NCI-H146 treated with DMSO at 0.1 percent for 48 hours (cell line): Measurements from ENCODE around the gene DISP2.
A peak's percentile ranks its signal among the peaks of the same experiment; 100 is the strongest.

Experiments used
- DNase-seq: peaks from one replicate; lab custom pipeline; 2025; ENCODE audit not compliant: unreplicated experiment; lab: John Stamatoyannopoulos, UW

DISP2 gene

GRCh38 chr15:40328176-40328575 lies 29.8 kb upstream of the DISP2 start:
- no peak for DNase-seq

- no peak for DNase-seq
Observed at GRCh38 chr15:40328751-40329150, 29.3 kb upstream of the DISP2 start.

- no peak for DNase-seq
Observed at GRCh38 chr15:40329804-40330203, 28.2 kb upstream of the DISP2 start.

- no peak for DNase-seq
Observed at GRCh38 chr15:40330368-40330836, 27.6 kb upstream of the DISP2 start.

- no peak for DNase-seq
Observed at GRCh38 chr15:40331026-40331425, 27.0 kb upstream of the DISP2 start.

GRCh38 chr15:40331637-40332036 lies 26.4 kb upstream of the DISP2 start:
- no peak for DNase-seq

GRCh38 chr15:40332113-40332781 lies 25.8 kb upstream of the DISP2 start:
- DNase-seq = no peak

- DNase-seq = no peak
Observed at GRCh38 chr15:40333922-40334492, 24.0 kb upstream of the DISP2 start.

- DNase-seq = no peak
Observed at GRCh38 chr15:40334541-40334940, 23.5 kb upstream of the DISP2 start.

- DNase-seq = no peak
Observed at GRCh38 chr15:40334941-40335795, 22.9 kb upstream of the DISP2 start.

- no peak for DNase-seq
Observed at GRCh38 chr15:40335938-40336743, 21.9 kb upstream of the DISP2 start.

- DNase-seq = no peak
Observed at GRCh38 chr15:40336744-40337122, 21.3 kb upstream of the DISP2 start.

- no peak for DNase-seq
Observed at GRCh38 chr15:40337597-40337996, 20.4 kb upstream of the DISP2 start.

GRCh38 chr15:40338041-40338657 lies 19.9 kb upstream of the DISP2 start:
- DNase-seq = peak; percentile 34

- DNase-seq = no peak
Observed at GRCh38 chr15:40338921-40339620, 18.9 kb upstream of the DISP2 start.

GRCh38 chr15:40339621-40339945 lies 18.4 kb upstream of the DISP2 start:
- no peak for DNase-seq

- DNase-seq = no peak
Observed at GRCh38 chr15:40340038-40340739, 17.8 kb upstream of the DISP2 start.

- peak; percentile 24 for DNase-seq
Observed at GRCh38 chr15:40340740-40341400, 17.1 kb upstream of the DISP2 start, which contains the start of gene CCDC9B. TSS of gene CCDC9B (minus strand) at chr15:40340939. CDS start at chr15:40340819, 120 bp downstream.
